ENCODE measurements around the gene MDP1. TPM values are rescaled to one million over a fixed set of nuclear protein-coding genes. Genes with fewer than 3 reads are reported as not detected.

The MDP1 gene
- total and polyA plus RNA-seq, 10 donors = 11.0 to 39.6 (median 22.4) TPM

GRCh38 chr14:24183014-24183481, 32.8 kb downstream of the MDP1 start:
- DNase-seq = peak; percentile 69
- intact Hi-C loops (cut with DNase I; ENCODE audit: low total_unique reads) = no loop called here
- no peak for TF ChIP-seq CTCF (IDR thresholded peaks at IDR 0.05 in 8 of 11, conservative IDR thresholded peaks at IDR 0.05 in 3 of 11)
- TF ChIP-seq POLR2A (IDR thresholded peaks at IDR 0.05) = no peak
- TF ChIP-seq POLR2AphosphoS5 (IDR thresholded peaks at IDR 0.05) = peak in 1 of 3 donors; percentile 46
- Histone ChIP-seq H3K9me3 (no peaks in the 10 kb centered on the region), H3K4me3 (no peak overlapping the region), H3K27ac (no peak overlapping the region), H3K36me3 (peaks cover 2 to 91% (median 86%) of the 10 kb centered on the region in 6 donors), H3K4me1 (peaks cover 8 to 22% (median 11%) of the 10 kb centered on the region in 6 donors), H3K27me3 (replicated peaks in 1 of 7) (no peaks in the 10 kb centered on the region)
- 92 to 98% (median 94%) methylated on average over 8 to 15 of the region's 15 CpGs for WGBS, 5 donors

GRCh38 chr14:24182110-24182882, 33.6 kb downstream of the MDP1 start:
- intact Hi-C loops (cut with DNase I; ENCODE audit: low total_unique reads) = no loop called here
- peaks cover 2 to 99% (median 94%) of the 10 kb centered on the region in 6 donors for H3K36me3 ChIP-seq
- DNase-seq = peak; percentile 67

GRCh38 chr14:24181371-24182077, 34.3 kb downstream of the MDP1 start:
- Histone ChIP-seq H3K27me3 (replicated peaks in 1 of 7) (no peaks in the 10 kb centered on the region), H3K4me3 (no peak overlapping the region), H3K9me3 (no peaks in the 10 kb centered on the region), H3K27ac (no peak overlapping the region), H3K4me1 (peaks cover 0 to 7% (median 0%) of the 10 kb centered on the region in 6 donors), H3K36me3 (peaks cover 2 to 100% (median 99%) of the 10 kb centered on the region in 6 donors)
- 82 to 92% (median 89%) methylated on average over 14 to 19 of the region's 19 CpGs for WGBS, 5 donors
- peak; percentile 70 for DNase-seq
- intact Hi-C loops (cut with DNase I; ENCODE audit: low total_unique reads) = no loop called here
- TF ChIP-seq CTCF (IDR thresholded peaks at IDR 0.05 in 8 of 11, conservative IDR thresholded peaks at IDR 0.05 in 3 of 11) (no peak), POLR2AphosphoS5 (IDR thresholded peaks at IDR 0.05) (peak in 1 of 3 donors; percentile 51)

More at GRCh38 chr14:24182110-24182882, 33.6 kb downstream of the MDP1 start:
- H3K4me3 ChIP-seq = no peak overlapping the region
- no peak overlapping the region for H3K27ac ChIP-seq
- no peaks in the 10 kb centered on the region for H3K27me3 ChIP-seq (replicated peaks in 1 of 7)
- H3K4me1 ChIP-seq = peaks cover 0 to 15% (median 4%) of the 10 kb centered on the region in 6 donors
- WGBS, 5 donors = 85 to 90% (median 88%) methylated on average over 14 of the region's 14 CpGs
- H3K9me3 ChIP-seq = no peaks in the 10 kb centered on the region
- TF ChIP-seq POLR2AphosphoS5 (IDR thresholded peaks at IDR 0.05) (peak in 1 of 3 donors; percentile 32), CTCF (IDR thresholded peaks at IDR 0.05 in 8 of 11, conservative IDR thresholded peaks at IDR 0.05 in 3 of 11) (no peak)

All from spleen (tissue), 11 donors.